Stimulated activated CD8-positive, alpha-beta memory T cell treated with anti-CD3 and anti-CD28 coated beads, Interleukin-15, amount 100 ng/mL, for 48 hours (primary cell): ENCODE data around the gene ABCF3.
A peak's percentile ranks its signal among the peaks of the same experiment; 100 is the strongest.

Experiments used
- DNase-seq, 2 donors: peaks; one replicate each; pipeline ENCODE4 v3.0.0-alpha.2; 2020; ENCODE audit warnings: low read depth in 2 of 2

ABCF3 gene

GRCh38 chr3:184188080-184188479, 2.1 kb downstream of the ABCF3 start:
- no peak for DNase-seq

GRCh38 chr3:184189421-184189820, 3.4 kb downstream of the ABCF3 start:
- DNase-seq: no peak

- no peak for DNase-seq
Measured at GRCh38 chr3:184192889-184193288, 6.9 kb downstream of the ABCF3 start.

- DNase-seq: no peak
Measured at GRCh38 chr3:184193991-184194539, 8.1 kb downstream of the ABCF3 start.

GRCh38 chr3:184196536-184196935, 10.5 kb downstream of the ABCF3 start:
- DNase-seq: no peak

- no peak for DNase-seq
Measured at GRCh38 chr3:184198509-184198908, 12.5 kb downstream of the ABCF3 start.

GRCh38 chr3:184200825-184201224, 14.8 kb downstream of the ABCF3 start:
- no peak for DNase-seq

GRCh38 chr3:184203526-184203925, 17.5 kb downstream of the ABCF3 start:
- DNase-seq: no peak

- DNase-seq: no peak
Measured at GRCh38 chr3:184209146-184209923, 23.3 kb downstream of the ABCF3 start.

GRCh38 chr3:184211297-184211696, 25.3 kb downstream of the ABCF3 start:
- DNase-seq: no peak

- DNase-seq: no peak
Measured at GRCh38 chr3:184211718-184212117, 25.7 kb downstream of the ABCF3 start.

- DNase-seq: no peak
Measured at GRCh38 chr3:184218814-184219213, 32.8 kb downstream of the ABCF3 start.

- no peak for DNase-seq
Measured at GRCh38 chr3:184222521-184222920, 36.5 kb downstream of the ABCF3 start.

- DNase-seq: no peak
Measured at GRCh38 chr3:184223946-184224345, 37.9 kb downstream of the ABCF3 start.

GRCh38 chr3:184227481-184227935, 41.5 kb downstream of the ABCF3 start:
- DNase-seq: no peak

- DNase-seq: no peak
Measured at GRCh38 chr3:184228376-184229137, 42.6 kb downstream of the ABCF3 start.

GRCh38 chr3:184229394-184230080, 43.5 kb downstream of the ABCF3 start, which contains the start of gene VWA5B2:
VWA5B2 (plus strand) TSS chr3:184229585; CDS start chr3:184230529, 944 bp downstream.
- DNase-seq: peak; percentile 67 to 70

- DNase-seq: no peak
Measured at GRCh38 chr3:184230081-184230602, 44.1 kb downstream of the ABCF3 start.

- no peak for DNase-seq
Measured at GRCh38 chr3:184230603-184231528, 44.9 kb downstream of the ABCF3 start.

GRCh38 chr3:184231671-184232070, 45.7 kb downstream of the ABCF3 start:
- no peak for DNase-seq
